Esophagus muscularis mucosa (tissue), 3 donors: ENCODE results near the gene KCP.

Experiments
- POLR2A ChIP-seq: fragments of 450-650 bp; IDR thresholded peaks from one replicate; pipeline ENCODE4 v1.6.1; 2017; ENCODE audit warnings: antibody characterized with exemption, moderate library complexity, mild to moderate bottlenecking, low read depth
- TF ChIP-seq, protein P1 (sequence below), 3 experiments: fragments of 200-600 bp in 2 of 3; fragments of 450-650 bp in 1 of 3; sonication (generic) in 2 of 3; IDR thresholded peaks; one replicate each; pipeline ENCODE4 v1.5.1; 2017 to 2019; ENCODE audit warnings: antibody characterized with exemption in 3 of 3, mild to moderate bottlenecking in 2 of 3, moderate library complexity in 1 of 3

DNA sequence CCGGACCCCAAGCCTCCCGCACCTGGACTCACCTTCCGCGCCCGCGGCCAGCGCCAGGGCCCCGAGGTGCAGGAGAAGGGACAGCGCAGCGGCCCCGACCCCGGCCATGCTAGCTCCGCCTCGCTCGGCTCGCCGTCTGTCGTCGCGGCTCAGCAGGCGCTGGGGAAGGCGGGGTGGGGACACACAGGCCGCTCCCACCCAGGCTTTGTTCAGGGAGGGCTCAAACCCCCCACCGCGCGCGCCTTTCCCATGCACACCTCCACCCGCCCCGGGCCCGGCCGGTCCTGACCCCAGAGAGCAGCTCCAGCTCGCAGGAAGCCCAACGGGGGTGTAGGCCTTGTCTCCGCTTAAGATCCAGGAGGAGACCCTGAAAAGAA is at the start of gene KCP:
- TF ChIP-seq, protein P1, sequence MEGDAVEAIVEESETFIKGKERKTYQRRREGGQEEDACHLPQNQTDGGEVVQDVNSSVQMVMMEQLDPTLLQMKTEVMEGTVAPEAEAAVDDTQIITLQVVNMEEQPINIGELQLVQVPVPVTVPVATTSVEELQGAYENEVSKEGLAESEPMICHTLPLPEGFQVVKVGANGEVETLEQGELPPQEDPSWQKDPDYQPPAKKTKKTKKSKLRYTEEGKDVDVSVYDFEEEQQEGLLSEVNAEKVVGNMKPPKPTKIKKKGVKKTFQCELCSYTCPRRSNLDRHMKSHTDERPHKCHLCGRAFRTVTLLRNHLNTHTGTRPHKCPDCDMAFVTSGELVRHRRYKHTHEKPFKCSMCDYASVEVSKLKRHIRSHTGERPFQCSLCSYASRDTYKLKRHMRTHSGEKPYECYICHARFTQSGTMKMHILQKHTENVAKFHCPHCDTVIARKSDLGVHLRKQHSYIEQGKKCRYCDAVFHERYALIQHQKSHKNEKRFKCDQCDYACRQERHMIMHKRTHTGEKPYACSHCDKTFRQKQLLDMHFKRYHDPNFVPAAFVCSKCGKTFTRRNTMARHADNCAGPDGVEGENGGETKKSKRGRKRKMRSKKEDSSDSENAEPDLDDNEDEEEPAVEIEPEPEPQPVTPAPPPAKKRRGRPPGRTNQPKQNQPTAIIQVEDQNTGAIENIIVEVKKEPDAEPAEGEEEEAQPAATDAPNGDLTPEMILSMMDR (IDR thresholded peaks at IDR 0.05) = no peak
- no peak for TF ChIP-seq POLR2A
